Osteoblast (primary cell): Measurements from ENCODE around the gene UNCX. TPM values are rescaled to one million over a fixed set of nuclear protein-coding genes. Genes with fewer than 3 reads are reported as not detected.

Experiments
- DNase-seq: peaks from one replicate; pipeline ENCODE4 v3.0.0; 2011; ENCODE audit warnings: low spot score, mixed read lengths; ENCODE audit not compliant: insufficient read length; ENCODE audit errors: missing footprints
- H2AFZ ChIP-seq: 2 replicates; pipeline ENCODE4 v1.6.0; 2011; ENCODE audit warnings: mild to moderate bottlenecking, low read length
- H3K27ac ChIP-seq: 2 replicates; pipeline ENCODE4 v1.5.1; 2011; ENCODE audit warnings: mild to moderate bottlenecking, low read depth, low read length, moderate library complexity
- H3K27me3 ChIP-seq: 2 replicates; pipeline ENCODE4 v1.6.0; 2012; ENCODE audit warnings: mild to moderate bottlenecking, control low read depth, inconsistent platforms, low read length, moderate library complexity; ENCODE audit not compliant: insufficient read depth
- H3K36me3 ChIP-seq: 2 replicates; pipeline ENCODE4 v1.5.1; 2011; ENCODE audit warnings: mild to moderate bottlenecking, low read length, control low read depth, moderate library complexity; ENCODE audit not compliant: insufficient read depth
- H3K4me1 ChIP-seq: 2 replicates; pipeline ENCODE4 v1.5.1; 2011; ENCODE audit warnings: mild to moderate bottlenecking, low read length, control low read depth, moderate library complexity; ENCODE audit not compliant: insufficient read depth
- H3K4me2 ChIP-seq: 2 replicates; pipeline ENCODE4 v1.6.0; 2011; ENCODE audit warnings: mild to moderate bottlenecking, low read length; ENCODE audit not compliant: insufficient read depth
- H3K4me3 ChIP-seq: fragments of 200-600 bp; sonication (generic); 3 replicates; pipeline ENCODE4 v1.5.1; 2012; ENCODE audit warnings: mild to moderate bottlenecking, low read length, inconsistent platforms; ENCODE audit not compliant: insufficient read depth
- H3K79me2 ChIP-seq: 2 replicates; pipeline ENCODE4 v1.6.0; 2012; ENCODE audit warnings: mild to moderate bottlenecking, low read length, control low read depth, inconsistent platforms; ENCODE audit not compliant: insufficient read depth
- H3K9me3 ChIP-seq: 2 replicates; pipeline ENCODE4 v1.5.1; 2011; ENCODE audit warnings: low read depth, low read length, control low read depth
- H4K20me1 ChIP-seq: 2 replicates; pipeline ENCODE4 v1.6.0; 2012; ENCODE audit warnings: mild to moderate bottlenecking, low read length, control low read depth; ENCODE audit not compliant: insufficient read depth
- CTCF ChIP-seq: IDR thresholded peaks from 2 replicates; pipeline ENCODE4 v1.5.1; 2011; ENCODE audit warnings: mild to moderate bottlenecking, low read depth, low read length, moderate library complexity; ENCODE audit errors: extremely low read depth
- total RNA-seq: library from RNA; depleted of rRNA; stranded (reverse); fragments of >200 nt; gene quantifications from 2 replicates; pipeline ENCODE4 v1.2.3, GENCODE V29; 2012

UNCX gene
- total RNA-seq, 1 donor: not detected

- H2AFZ ChIP-seq: no peak overlapping the region
Observed at GRCh38 chr7:1246871-1247526, 14.3 kb downstream of the UNCX start.

GRCh38 chr7:1247527-1248041, 14.9 kb downstream of the UNCX start:
- H3K4me1 ChIP-seq: no peaks in the 10 kb centered on the region
- no peak for DNase-seq
- peaks cover 78% of the 10 kb centered on the region for H3K27me3 ChIP-seq
- H3K27ac ChIP-seq: no peak overlapping the region
- H3K9me3 ChIP-seq: no peaks in the 10 kb centered on the region
- H3K4me2 ChIP-seq: no peak overlapping the region
- H3K4me3 ChIP-seq: no peak overlapping the region
- TF ChIP-seq CTCF: no peak
- no peaks in the 10 kb centered on the region for H4K20me1 ChIP-seq
- H2AFZ ChIP-seq: no peak overlapping the region
- H3K36me3 ChIP-seq: no peaks in the 10 kb centered on the region
- H3K79me2 ChIP-seq: no peaks in the 10 kb centered on the region

More at GRCh38 chr7:1246871-1247526, 14.3 kb downstream of the UNCX start:
- TF ChIP-seq CTCF: no peak
- Histone ChIP-seq H3K9me3 (no peaks in the 10 kb centered on the region), H3K4me3 (no peak overlapping the region), H3K79me2 (no peaks in the 10 kb centered on the region), H3K4me2 (no peak overlapping the region), H4K20me1 (no peaks in the 10 kb centered on the region), H3K4me1 (no peaks in the 10 kb centered on the region), H3K36me3 (no peaks in the 10 kb centered on the region), H3K27ac (no peak overlapping the region), H3K27me3 (peaks cover 83% of the 10 kb centered on the region)
- no peak for DNase-seq

- Histone ChIP-seq H3K27ac (no peak overlapping the region), H3K36me3 (no peaks in the 10 kb centered on the region), H2AFZ (no peak overlapping the region), H3K27me3 (peaks cover 75% of the 10 kb centered on the region), H3K4me1 (no peaks in the 10 kb centered on the region), H4K20me1 (no peaks in the 10 kb centered on the region), H3K9me3 (no peaks in the 10 kb centered on the region), H3K4me3 (no peak overlapping the region), H3K4me2 (no peak overlapping the region), H3K79me2 (no peaks in the 10 kb centered on the region)
- DNase-seq: no peak
- no peak for TF ChIP-seq CTCF
Observed at GRCh38 chr7:1248143-1248915, 15.7 kb downstream of the UNCX start.
